HepG2 (cell line): ENCODE data around the gene MT4. TPM values are rescaled to one million over a fixed set of nuclear protein-coding genes. Genes with fewer than 3 reads are reported as not detected.

ENCODE experiments used
- IKZF1 ChIP-seq: fragments of 450-650 bp; IDR thresholded peaks from 2 replicates; pipeline ENCODE4 v1.7.1; 2016
- TOPORS ChIP-seq: sonication (generic); formaldehyde crosslinking; IDR thresholded peaks from 2 replicates; pipeline ENCODE4 v1.8.0; 2023; ENCODE audit warnings: mild to moderate bottlenecking, missing genetic modification reagents
- ZNF138 ChIP-seq: sonication (generic); formaldehyde crosslinking; IDR thresholded peaks from 2 replicates; pipeline ENCODE4 v1.5.0; 2020; ENCODE audit warnings: mild to moderate bottlenecking, low read depth, missing genetic modification reagents
- ZNF225 ChIP-seq: sonication (generic); formaldehyde crosslinking; IDR thresholded peaks from 2 replicates; pipeline ENCODE4 v1.4.0; 2020; ENCODE audit warnings: mild to moderate bottlenecking, missing genetic modification reagents
- ZNF264 ChIP-seq: sonication (generic); formaldehyde crosslinking; IDR thresholded peaks from 2 replicates; pipeline ENCODE4 v1.4.0; 2020; ENCODE audit warnings: missing genetic modification reagents
- ZNF776 ChIP-seq: sonication (generic); formaldehyde crosslinking; IDR thresholded peaks from 2 replicates; pipeline ENCODE4 v1.4.0; 2020; ENCODE audit warnings: mild to moderate bottlenecking, missing genetic modification reagents
- polyA plus RNA-seq, 8 experiments: library from polyadenylated mRNA; depleted of rRNA in 3 of 8; stranded (reverse) in 7 of 8; unstranded in 1 of 8; fragments of >200 nt; fragmentation: Illumina TruSeq in 4 of 8; extraction: Trizol in 4 of 8; gene quantifications; 2 replicates each; pipeline versions ENCODE4 v1.2.1 to v1.2.3, GENCODE V29; 2011 to 2016; ENCODE audit warnings: low read depth in 4 of 8, missing spikeins in 1 of 8, mixed read lengths in 1 of 8; ENCODE audit not compliant: insufficient read depth in 1 of 8
- total RNA-seq, 5 experiments: library from RNA; depleted of rRNA; stranded (reverse); fragments of >200 nt; fragmentation: Illumina TruSeq; extraction: Trizol; gene quantifications; 2 replicates each; pipeline ENCODE4 v1.2.3, GENCODE V29; 2016; ENCODE audit warnings: low read depth in 1 of 5
- TF ChIP-seq, protein P1 (sequence below): sonication (generic); formaldehyde crosslinking; IDR thresholded peaks from 2 replicates; pipeline ENCODE4 v1.4.0; 2020; ENCODE audit warnings: missing genetic modification reagents, borderline replicate concordance
- TF ChIP-seq, protein P2 (sequence below): sonication (generic); formaldehyde crosslinking; IDR thresholded peaks from 2 replicates; pipeline ENCODE4 v1.8.0; 2022; ENCODE audit warnings: missing genetic modification reagents, mild to moderate bottlenecking, borderline replicate concordance
- TF ChIP-seq, protein P3 (sequence below): sonication (generic); formaldehyde crosslinking; IDR thresholded peaks from 2 replicates; pipeline ENCODE4 v1.4.0; 2020; ENCODE audit warnings: missing genetic modification reagents
- TF ChIP-seq, protein P4 (sequence below): sonication (generic); formaldehyde crosslinking; IDR thresholded peaks from 2 replicates; pipeline ENCODE4 v1.5.1; 2020; ENCODE audit warnings: mild to moderate bottlenecking, missing genetic modification reagents
- TF ChIP-seq, protein P5 (sequence below): sonication (generic); formaldehyde crosslinking; IDR thresholded peaks from 2 replicates; pipeline ENCODE4 v1.5.0; 2020; ENCODE audit warnings: missing genetic modification reagents
- TF ChIP-seq, protein P6 (sequence below): sonication (generic); IDR thresholded peaks from 2 replicates; pipeline ENCODE4 v1.6.1; 2016; ENCODE audit warnings: low read depth, borderline replicate concordance
- TF ChIP-seq, protein P7 (sequence below): sonication (generic); formaldehyde crosslinking; IDR thresholded peaks from 2 replicates; pipeline ENCODE4 v1.4.0; 2020; ENCODE audit warnings: missing genetic modification reagents, borderline replicate concordance

MT4 gene
- total and polyA plus RNA-seq, 2 of the 13 experiments (the other 11 are each of a cell fraction or from before 2014, with no cell fraction given) = not detected

DNA sequence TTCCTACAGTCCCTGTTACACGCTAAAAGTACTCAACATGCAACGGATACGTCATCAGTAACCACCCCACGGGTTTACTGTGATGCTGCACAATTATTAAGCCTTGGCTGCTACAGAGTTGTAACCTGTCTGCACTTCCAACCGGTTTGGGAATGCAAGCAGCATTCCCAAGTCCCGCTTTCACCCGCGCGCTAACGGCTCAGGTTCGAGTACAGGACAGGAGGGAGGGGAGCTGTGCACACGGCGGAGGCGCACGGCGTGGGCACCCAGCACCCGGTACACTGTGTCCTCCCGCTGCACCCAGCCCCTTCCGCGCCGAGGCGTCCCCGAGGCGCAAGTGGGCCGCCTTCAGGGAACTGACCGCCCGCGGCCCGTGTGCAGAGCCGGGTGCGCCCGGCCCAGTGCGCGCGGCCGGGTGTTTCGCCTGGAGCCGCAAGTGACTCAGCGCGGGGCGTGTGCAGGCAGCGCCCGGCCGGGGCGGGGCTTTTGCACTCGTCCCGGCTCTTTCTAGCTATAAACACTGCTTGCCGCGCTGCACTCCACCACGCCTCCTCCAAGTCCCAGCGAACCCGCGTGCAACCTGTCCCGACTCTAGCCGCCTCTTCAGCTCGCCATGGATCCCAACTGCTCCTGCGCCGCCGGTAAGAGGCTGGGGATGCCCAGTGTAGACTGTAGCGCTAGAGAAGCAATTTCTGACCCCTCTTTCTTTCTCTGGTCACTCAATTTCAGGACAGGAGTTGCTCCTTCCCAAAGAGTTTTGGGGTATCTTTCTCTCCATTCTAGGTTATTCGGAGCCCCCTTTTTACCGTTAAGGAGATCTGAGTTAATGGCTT is 43.4 kb downstream of the MT4 start, which contains the start of gene MT2A (continued):
- TF ChIP-seq, protein P1, sequence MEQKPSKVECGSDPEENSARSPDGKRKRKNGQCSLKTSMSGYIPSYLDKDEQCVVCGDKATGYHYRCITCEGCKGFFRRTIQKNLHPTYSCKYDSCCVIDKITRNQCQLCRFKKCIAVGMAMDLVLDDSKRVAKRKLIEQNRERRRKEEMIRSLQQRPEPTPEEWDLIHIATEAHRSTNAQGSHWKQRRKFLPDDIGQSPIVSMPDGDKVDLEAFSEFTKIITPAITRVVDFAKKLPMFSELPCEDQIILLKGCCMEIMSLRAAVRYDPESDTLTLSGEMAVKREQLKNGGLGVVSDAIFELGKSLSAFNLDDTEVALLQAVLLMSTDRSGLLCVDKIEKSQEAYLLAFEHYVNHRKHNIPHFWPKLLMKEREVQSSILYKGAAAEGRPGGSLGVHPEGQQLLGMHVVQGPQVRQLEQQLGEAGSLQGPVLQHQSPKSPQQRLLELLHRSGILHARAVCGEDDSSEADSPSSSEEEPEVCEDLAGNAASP (CRISPR knock-in tag) = no peak; the same call in 1 of the 2 replicates
- TF ChIP-seq, protein P2, sequence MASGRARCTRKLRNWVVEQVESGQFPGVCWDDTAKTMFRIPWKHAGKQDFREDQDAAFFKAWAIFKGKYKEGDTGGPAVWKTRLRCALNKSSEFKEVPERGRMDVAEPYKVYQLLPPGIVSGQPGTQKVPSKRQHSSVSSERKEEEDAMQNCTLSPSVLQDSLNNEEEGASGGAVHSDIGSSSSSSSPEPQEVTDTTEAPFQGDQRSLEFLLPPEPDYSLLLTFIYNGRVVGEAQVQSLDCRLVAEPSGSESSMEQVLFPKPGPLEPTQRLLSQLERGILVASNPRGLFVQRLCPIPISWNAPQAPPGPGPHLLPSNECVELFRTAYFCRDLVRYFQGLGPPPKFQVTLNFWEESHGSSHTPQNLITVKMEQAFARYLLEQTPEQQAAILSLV (CRISPR knock-in tag) = no peak
- TF ChIP-seq TOPORS (CRISPR knock-in tag) (peak; percentile 32; the same call in 1 of the 2 replicates), ZNF225 (CRISPR knock-in tag) (peak; percentile 78), ZNF776 (peak; percentile 62; the same call in 1 of the 2 replicates), ZNF264 (peak; percentile 24; the same call in 1 of the 2 replicates), IKZF1 (no peak), ZNF138 (CRISPR knock-in tag) (0 out of 2 replicates have a peak, but pooled peaks have one; percentile 58)
- TF ChIP-seq, protein P3, sequence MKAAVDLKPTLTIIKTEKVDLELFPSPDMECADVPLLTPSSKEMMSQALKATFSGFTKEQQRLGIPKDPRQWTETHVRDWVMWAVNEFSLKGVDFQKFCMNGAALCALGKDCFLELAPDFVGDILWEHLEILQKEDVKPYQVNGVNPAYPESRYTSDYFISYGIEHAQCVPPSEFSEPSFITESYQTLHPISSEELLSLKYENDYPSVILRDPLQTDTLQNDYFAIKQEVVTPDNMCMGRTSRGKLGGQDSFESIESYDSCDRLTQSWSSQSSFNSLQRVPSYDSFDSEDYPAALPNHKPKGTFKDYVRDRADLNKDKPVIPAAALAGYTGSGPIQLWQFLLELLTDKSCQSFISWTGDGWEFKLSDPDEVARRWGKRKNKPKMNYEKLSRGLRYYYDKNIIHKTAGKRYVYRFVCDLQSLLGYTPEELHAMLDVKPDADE (CRISPR knock-in tag) = no peak
- TF ChIP-seq, protein P4, sequence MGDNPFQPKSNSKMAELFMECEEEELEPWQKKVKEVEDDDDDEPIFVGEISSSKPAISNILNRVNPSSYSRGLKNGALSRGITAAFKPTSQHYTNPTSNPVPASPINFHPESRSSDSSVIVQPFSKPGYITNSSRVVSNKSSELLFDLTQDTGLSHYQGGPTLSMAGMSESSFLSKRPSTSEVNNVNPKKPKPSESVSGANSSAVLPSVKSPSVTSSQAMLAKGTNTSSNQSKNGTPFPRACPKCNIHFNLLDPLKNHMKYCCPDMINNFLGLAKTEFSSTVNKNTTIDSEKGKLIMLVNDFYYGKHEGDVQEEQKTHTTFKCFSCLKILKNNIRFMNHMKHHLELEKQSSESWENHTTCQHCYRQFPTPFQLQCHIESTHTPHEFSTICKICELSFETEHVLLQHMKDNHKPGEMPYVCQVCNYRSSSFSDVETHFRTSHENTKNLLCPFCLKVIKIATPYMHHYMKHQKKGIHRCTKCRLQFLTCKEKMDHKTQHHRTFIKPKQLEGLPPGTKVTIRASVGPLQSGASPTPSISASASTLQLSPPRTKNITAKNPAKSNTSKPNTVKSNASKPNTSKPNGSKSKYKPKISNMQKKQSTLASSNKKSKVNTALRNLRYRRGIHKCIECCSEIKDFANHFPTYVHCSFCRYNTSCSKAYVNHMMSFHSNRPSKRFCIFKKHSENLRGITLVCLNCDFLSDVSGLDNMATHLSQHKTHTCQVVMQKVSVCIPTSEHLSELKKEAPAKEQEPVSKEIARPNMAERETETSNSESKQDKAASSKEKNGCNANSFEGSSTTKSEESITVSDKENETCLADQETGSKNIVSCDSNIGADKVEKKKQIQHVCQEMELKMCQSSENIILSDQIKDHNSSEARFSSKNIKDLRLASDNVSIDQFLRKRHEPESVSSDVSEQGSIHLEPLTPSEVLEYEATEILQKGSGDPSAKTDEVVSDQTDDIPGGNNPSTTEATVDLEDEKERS (CRISPR knock-in tag) = 0 out of 2 replicates have a peak, but pooled peaks have one; percentile 16
- TF ChIP-seq, protein P5, sequence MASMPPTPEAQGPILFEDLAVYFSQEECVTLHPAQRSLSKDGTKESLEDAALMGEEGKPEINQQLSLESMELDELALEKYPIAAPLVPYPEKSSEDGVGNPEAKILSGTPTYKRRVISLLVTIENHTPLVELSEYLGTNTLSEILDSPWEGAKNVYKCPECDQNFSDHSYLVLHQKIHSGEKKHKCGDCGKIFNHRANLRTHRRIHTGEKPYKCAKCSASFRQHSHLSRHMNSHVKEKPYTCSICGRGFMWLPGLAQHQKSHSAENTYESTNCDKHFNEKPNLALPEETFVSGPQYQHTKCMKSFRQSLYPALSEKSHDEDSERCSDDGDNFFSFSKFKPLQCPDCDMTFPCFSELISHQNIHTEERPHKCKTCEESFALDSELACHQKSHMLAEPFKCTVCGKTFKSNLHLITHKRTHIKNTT (CRISPR knock-in tag) = peak; percentile 10; the same call in 1 of the 2 replicates
- TF ChIP-seq, protein P6, sequence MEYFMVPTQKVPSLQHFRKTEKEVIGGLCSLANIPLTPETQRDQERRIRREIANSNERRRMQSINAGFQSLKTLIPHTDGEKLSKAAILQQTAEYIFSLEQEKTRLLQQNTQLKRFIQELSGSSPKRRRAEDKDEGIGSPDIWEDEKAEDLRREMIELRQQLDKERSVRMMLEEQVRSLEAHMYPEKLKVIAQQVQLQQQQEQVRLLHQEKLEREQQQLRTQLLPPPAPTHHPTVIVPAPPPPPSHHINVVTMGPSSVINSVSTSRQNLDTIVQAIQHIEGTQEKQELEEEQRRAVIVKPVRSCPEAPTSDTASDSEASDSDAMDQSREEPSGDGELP = peak; percentile 39; the same call in 1 of the 2 replicates
- TF ChIP-seq, protein P7, sequence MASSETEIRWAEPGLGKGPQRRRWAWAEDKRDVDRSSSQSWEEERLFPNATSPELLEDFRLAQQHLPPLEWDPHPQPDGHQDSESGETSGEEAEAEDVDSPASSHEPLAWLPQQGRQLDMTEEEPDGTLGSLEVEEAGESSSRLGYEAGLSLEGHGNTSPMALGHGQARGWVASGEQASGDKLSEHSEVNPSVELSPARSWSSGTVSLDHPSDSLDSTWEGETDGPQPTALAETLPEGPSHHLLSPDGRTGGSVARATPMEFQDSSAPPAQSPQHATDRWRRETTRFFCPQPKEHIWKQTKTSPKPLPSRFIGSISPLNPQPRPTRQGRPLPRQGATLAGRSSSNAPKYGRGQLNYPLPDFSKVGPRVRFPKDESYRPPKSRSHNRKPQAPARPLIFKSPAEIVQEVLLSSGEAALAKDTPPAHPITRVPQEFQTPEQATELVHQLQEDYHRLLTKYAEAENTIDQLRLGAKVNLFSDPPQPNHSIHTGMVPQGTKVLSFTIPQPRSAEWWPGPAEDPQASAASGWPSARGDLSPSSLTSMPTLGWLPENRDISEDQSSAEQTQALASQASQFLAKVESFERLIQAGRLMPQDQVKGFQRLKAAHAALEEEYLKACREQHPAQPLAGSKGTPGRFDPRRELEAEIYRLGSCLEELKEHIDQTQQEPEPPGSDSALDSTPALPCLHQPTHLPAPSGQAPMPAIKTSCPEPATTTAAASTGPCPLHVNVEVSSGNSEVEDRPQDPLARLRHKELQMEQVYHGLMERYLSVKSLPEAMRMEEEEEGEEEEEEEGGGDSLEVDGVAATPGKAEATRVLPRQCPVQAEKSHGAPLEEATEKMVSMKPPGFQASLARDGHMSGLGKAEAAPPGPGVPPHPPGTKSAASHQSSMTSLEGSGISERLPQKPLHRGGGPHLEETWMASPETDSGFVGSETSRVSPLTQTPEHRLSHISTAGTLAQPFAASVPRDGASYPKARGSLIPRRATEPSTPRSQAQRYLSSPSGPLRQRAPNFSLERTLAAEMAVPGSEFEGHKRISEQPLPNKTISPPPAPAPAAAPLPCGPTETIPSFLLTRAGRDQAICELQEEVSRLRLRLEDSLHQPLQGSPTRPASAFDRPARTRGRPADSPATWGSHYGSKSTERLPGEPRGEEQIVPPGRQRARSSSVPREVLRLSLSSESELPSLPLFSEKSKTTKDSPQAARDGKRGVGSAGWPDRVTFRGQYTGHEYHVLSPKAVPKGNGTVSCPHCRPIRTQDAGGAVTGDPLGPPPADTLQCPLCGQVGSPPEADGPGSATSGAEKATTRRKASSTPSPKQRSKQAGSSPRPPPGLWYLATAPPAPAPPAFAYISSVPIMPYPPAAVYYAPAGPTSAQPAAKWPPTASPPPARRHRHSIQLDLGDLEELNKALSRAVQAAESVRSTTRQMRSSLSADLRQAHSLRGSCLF (CRISPR knock-in tag) = no peak
